HepG2 (cell line): Measurements from ENCODE around the gene AGTPBP1. TPM values are rescaled to one million over a fixed set of nuclear protein-coding genes. Genes with fewer than 3 reads are reported as not detected.

ENCODE experiments used
- ATAC-seq: fragments of 200-7000 bp; cut with Tn5 transposase; 3 replicates; pipeline ENCODE4 v1.9.1; 2020; ENCODE audit warnings: mild to moderate bottlenecking, moderate library complexity
- BruUV-seq: library from RNA; stranded (reverse); fragments of 400-500 nt; replicated peaks from 2 replicates; lab custom pipeline; 2021; lab: Mats Ljungman, UMichigan
- CTCF ChIA-PET: fragments of 300-600 bp; formaldehyde crosslinking; extraction: SDS; loops from one replicate; lab custom pipeline; 2021; ENCODE audit warnings: low total read pairs, inconsistent platforms, low intra/inter-chr PET ratio; lab: Yijun Ruan, JAX
- POLR2A ChIA-PET: fragments of 350-600 bp; sonication (Branson Sonifier 250); formaldehyde crosslinking; loops from one replicate; lab custom pipeline; 2020; ENCODE audit warnings: antibody characterized with exemption, inconsistent platforms; lab: Yijun Ruan, JAX
- DNase-seq: peaks from one replicate; pipeline ENCODE4 v3.0.0-alpha.2; 2015; ENCODE audit warnings: low spot score
- FAIRE-seq: peaks from 3 replicates; lab custom pipeline; 2011; peaks lifted over from hg19 to GRCh38; lab: Jason Lieb, UNC
- H2AFZ ChIP-seq: one replicate; pipeline ENCODE4 v1.6.1; 2011; ENCODE audit warnings: low read length, inconsistent platforms
- H3K27ac ChIP-seq: fragments of 300-600 bp; 3 replicates; pipeline ENCODE4 v1.8.0; 2011; ENCODE audit warnings: mixed run types, mild to moderate bottlenecking, mixed read lengths, low read length, inconsistent platforms; ENCODE audit not compliant: insufficient read depth; ENCODE audit errors: extremely low read length
- H3K27me3 ChIP-seq, 2 experiments: fragments of 200-600 bp in 1 of 2; 2 replicates in 1 of 2; 3 replicates in 1 of 2; pipeline versions ENCODE4 v1.6.0 to v1.8.0; 2011; ENCODE audit warnings: low read length in 2 of 2, mild to moderate bottlenecking in 2 of 2, moderate library complexity in 2 of 2, inconsistent platforms in 1 of 2; ENCODE audit not compliant: insufficient read depth in 2 of 2, control insufficient read depth in 1 of 2
- H3K36me3 ChIP-seq, 2 experiments: fragments of 200-600 bp in 1 of 2; replicated peaks in 1 of 2; 2 replicates in 1 of 2; 3 replicates in 1 of 2; pipeline versions ENCODE4 v1.5.1 to v1.8.0; 2011; ENCODE audit warnings: low read length in 2 of 2, inconsistent platforms in 1 of 2; ENCODE audit not compliant: insufficient read depth in 2 of 2, control insufficient read depth in 1 of 2
- H3K4me1 ChIP-seq: 2 replicates; pipeline ENCODE4 v1.5.1; 2012; ENCODE audit warnings: low read length, inconsistent platforms; ENCODE audit not compliant: insufficient read depth
- H3K4me2 ChIP-seq: 2 replicates; pipeline ENCODE4 v1.6.0; 2011; ENCODE audit warnings: low read depth, low read length, inconsistent platforms
- H3K4me3 ChIP-seq, 3 experiments: fragments of 200-600 bp in 1 of 3; sonication (generic), shearing (Covaris generic) in 1 of 3; replicated peaks in 1 of 3; 2 replicates each; pipeline ENCODE4 v1.5.1; 2011 to 2016; ENCODE audit warnings: low read length in 3 of 3, inconsistent platforms in 2 of 3, low read depth in 2 of 3, mild to moderate bottlenecking in 2 of 3, control low read depth in 1 of 3, mixed read lengths in 1 of 3; ENCODE audit not compliant: insufficient read depth in 1 of 3
- H3K79me2 ChIP-seq: one replicate; pipeline ENCODE4 v1.6.1; 2011; ENCODE audit warnings: low read length, inconsistent platforms; ENCODE audit not compliant: insufficient read depth
- H3K9ac ChIP-seq: 2 replicates; pipeline ENCODE4 v1.6.0; 2011; ENCODE audit warnings: mild to moderate bottlenecking, low read depth, low read length, inconsistent platforms; ENCODE audit not compliant: insufficient read depth
- H3K9me3 ChIP-seq: 2 replicates; pipeline ENCODE4 v1.5.1; 2012; ENCODE audit warnings: mild to moderate bottlenecking, low read length
- H4K20me1 ChIP-seq: 2 replicates; pipeline ENCODE4 v1.6.0; 2011; ENCODE audit warnings: inconsistent platforms, mild to moderate bottlenecking, low read length, moderate library complexity; ENCODE audit not compliant: insufficient read depth
- SOX6 ChIP-seq, 2 experiments: fragments of 450-650 bp in 1 of 2; sonication (generic) in 1 of 2; formaldehyde crosslinking in 1 of 2; IDR thresholded peaks; 2 replicates each; pipeline versions ENCODE4 v1.4.0 to v1.6.1; 2017 to 2020; ENCODE audit warnings: antibody characterized with exemption in 1 of 2, mild to moderate bottlenecking in 1 of 2, missing genetic modification reagents in 1 of 2
- STAG1 ChIP-seq: sonication (generic); formaldehyde crosslinking; IDR thresholded peaks from 2 replicates; pipeline ENCODE4 v1.4.0; 2020; ENCODE audit warnings: missing genetic modification reagents
- TAF1 ChIP-seq: sonication (generic); formaldehyde crosslinking; IDR thresholded peaks from 2 replicates; pipeline ENCODE4 v1.4.0; 2020; ENCODE audit warnings: missing genetic modification reagents
- ZNF256 ChIP-seq: sonication (generic); formaldehyde crosslinking; conservative IDR thresholded peaks from 2 replicates; pipeline ENCODE4 v1.4.0; 2020; ENCODE audit warnings: missing genetic modification reagents
- ZNF883 ChIP-seq: sonication (generic); formaldehyde crosslinking; IDR thresholded peaks from 2 replicates; pipeline ENCODE4 v1.5.1; 2020; ENCODE audit warnings: mild to moderate bottlenecking, missing genetic modification reagents; ENCODE audit errors: not compliant biosample characterization
- WGBS: methylation state at CpG from one replicate; pipeline ENCODE4 v1.1.6; 2017; ENCODE audit warnings: low lambda C conversion rate; 5-methylcytosine and 5-hydroxymethylcytosine counted together
- in situ Hi-C: cut with HindIII; loops from 2 replicates; pipeline ENCODE4 v1.10.0; 2017; ENCODE audit warnings: low pct_unique_long_range_greater_than_20kb; ENCODE audit not compliant: extremely low pct_ligation_motif_present
- intact Hi-C: fragments of 100-400 bp; cut with micrococcal nuclease; formaldehyde crosslinking; loops from one replicate; pipeline ENCODE4 v1.10.0; 2022; ENCODE audit not compliant: unreplicated experiment
- polyA plus RNA-seq, 8 experiments: library from polyadenylated mRNA; depleted of rRNA in 3 of 8; stranded (reverse) in 7 of 8; unstranded in 1 of 8; fragments of >200 nt; fragmentation: Illumina TruSeq in 4 of 8; extraction: Trizol in 4 of 8; gene quantifications; 2 replicates each; pipeline versions ENCODE4 v1.2.1 to v1.2.3, GENCODE V29; 2011 to 2016; ENCODE audit warnings: low read depth in 4 of 8, missing spikeins in 1 of 8, mixed read lengths in 1 of 8; ENCODE audit not compliant: insufficient read depth in 1 of 8
- total RNA-seq, 5 experiments: library from RNA; depleted of rRNA; stranded (reverse); fragments of >200 nt; fragmentation: Illumina TruSeq; extraction: Trizol; gene quantifications; 2 replicates each; pipeline ENCODE4 v1.2.3, GENCODE V29; 2016; ENCODE audit warnings: low read depth in 1 of 5
- TF ChIP-seq, protein P1 (sequence below): sonication (generic); formaldehyde crosslinking; IDR thresholded peaks from 2 replicates; pipeline ENCODE4 v1.5.0; 2020; ENCODE audit warnings: mild to moderate bottlenecking, missing genetic modification reagents, moderate library complexity
- TF ChIP-seq, protein P2 (sequence below): sonication (generic); formaldehyde crosslinking; IDR thresholded peaks from 2 replicates; pipeline ENCODE4 v1.8.0; 2022; ENCODE audit warnings: mild to moderate bottlenecking, missing genetic modification reagents, borderline replicate concordance

AGTPBP1 gene
- total and polyA plus RNA-seq, 2 of the 13 experiments (the other 11 are each of a cell fraction or from before 2014, with no cell fraction given), result 9.7 to 22.3 TPM

GRCh38 chr9:85510830-85511504, 230.8 kb downstream of the AGTPBP1 start:
- Histone ChIP-seq H4K20me1 (no peaks in the 10 kb centered on the region; the same call in 1 of the 2 replicates), H3K4me3 (no peak overlapping the region), H3K9ac (no peak overlapping the region), H2AFZ (no peak overlapping the region), H3K4me1 (no peaks in the 10 kb centered on the region), H3K79me2 (no peaks in the 10 kb centered on the region), H3K27ac (no peak overlapping the region), H3K9me3 (no peaks in the 10 kb centered on the region), H3K36me3 (no peaks in the 10 kb centered on the region), H3K4me2 (no peak overlapping the region), H3K27me3 (peaks cover 2 to 17% of the 10 kb centered on the region in 2 experiments; a peak in 2 of 5 replicates)
- intact Hi-C loops (no loop called here), in situ Hi-C loops (no loop called here)
- no TSS peak for BruUV-seq
- TF ChIP-seq ZNF883 (CRISPR knock-in tag), result no peak
- no peak for TF ChIP-seq SOX6 (IDR thresholded peaks at IDR 0.05)
- no peak for TF ChIP-seq SOX6 (CRISPR knock-in tag; IDR thresholded peaks at IDR 0.05)
- WGBS, result 16% methylated on average over 6 of the region's 6 CpGs
- DNase-seq, result no peak
- no peak for FAIRE-seq
- ChIA-PET CTCF (no interaction called here), POLR2A (no interaction called here)
- ATAC-seq, result no peak

DNA sequence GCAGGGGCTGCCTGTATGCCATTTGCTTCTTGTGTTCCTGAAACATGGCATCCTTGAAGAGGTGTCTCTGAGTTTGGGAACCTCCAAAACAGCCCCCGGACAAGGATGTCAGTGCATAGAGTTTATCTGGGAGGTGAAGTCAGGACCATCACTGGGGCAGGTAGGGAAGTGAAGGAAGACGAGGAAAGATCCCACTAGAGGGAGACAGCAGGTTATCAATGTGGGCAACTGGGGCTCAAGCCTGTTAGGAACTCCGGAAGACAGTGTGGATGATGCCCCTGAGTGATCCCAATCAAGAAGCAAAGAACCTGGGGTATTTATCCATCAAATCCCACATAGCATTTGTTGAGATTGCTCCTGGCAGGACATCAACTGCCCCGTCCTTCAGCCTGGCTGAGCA, 233.1 kb downstream of the AGTPBP1 start:
- DNase-seq, result peak; percentile 9
- TF ChIP-seq, protein P1, sequence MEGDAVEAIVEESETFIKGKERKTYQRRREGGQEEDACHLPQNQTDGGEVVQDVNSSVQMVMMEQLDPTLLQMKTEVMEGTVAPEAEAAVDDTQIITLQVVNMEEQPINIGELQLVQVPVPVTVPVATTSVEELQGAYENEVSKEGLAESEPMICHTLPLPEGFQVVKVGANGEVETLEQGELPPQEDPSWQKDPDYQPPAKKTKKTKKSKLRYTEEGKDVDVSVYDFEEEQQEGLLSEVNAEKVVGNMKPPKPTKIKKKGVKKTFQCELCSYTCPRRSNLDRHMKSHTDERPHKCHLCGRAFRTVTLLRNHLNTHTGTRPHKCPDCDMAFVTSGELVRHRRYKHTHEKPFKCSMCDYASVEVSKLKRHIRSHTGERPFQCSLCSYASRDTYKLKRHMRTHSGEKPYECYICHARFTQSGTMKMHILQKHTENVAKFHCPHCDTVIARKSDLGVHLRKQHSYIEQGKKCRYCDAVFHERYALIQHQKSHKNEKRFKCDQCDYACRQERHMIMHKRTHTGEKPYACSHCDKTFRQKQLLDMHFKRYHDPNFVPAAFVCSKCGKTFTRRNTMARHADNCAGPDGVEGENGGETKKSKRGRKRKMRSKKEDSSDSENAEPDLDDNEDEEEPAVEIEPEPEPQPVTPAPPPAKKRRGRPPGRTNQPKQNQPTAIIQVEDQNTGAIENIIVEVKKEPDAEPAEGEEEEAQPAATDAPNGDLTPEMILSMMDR (CRISPR knock-in tag), result peak; percentile 30; the same call in 1 of the 2 replicates
- TF ChIP-seq STAG1 (CRISPR knock-in tag), result peak; percentile 36
- TF ChIP-seq TAF1 (CRISPR knock-in tag), result no peak
- TF ChIP-seq ZNF256 (CRISPR knock-in tag), result no peak
- TF ChIP-seq, protein P2, sequence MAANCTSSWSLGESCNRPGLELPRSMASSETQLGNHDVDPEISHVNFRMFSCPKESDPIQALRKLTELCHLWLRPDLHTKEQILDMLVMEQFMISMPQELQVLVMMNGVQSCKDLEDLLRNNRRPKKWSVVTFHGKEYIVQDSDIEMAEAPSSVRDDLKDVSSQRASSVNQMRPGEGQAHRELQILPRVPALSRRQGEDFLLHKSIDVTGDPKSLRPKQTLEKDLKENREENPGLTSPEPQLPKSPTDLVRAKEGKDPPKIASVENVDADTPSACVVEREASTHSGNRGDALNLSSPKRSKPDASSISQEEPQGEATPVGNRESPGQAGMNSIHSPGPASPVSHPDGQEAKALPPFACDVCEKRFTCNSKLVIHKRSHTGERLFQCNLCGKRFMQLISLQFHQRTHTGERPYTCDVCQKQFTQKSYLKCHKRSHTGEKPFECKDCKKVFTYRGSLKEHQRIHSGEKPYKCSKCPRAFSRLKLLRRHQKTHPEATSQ (CRISPR knock-in tag), result no peak
- TF ChIP-seq, all 625 proteins: peak for 2
- no peak overlapping the region for H3K9ac ChIP-seq
- no peaks in the 10 kb centered on the region for H3K79me2 ChIP-seq
- H3K4me2 ChIP-seq, result no peak overlapping the region
- H3K27ac ChIP-seq, result no peak overlapping the region
- H4K20me1 ChIP-seq, result no peaks in the 10 kb centered on the region
- in situ Hi-C loops (no loop called here), intact Hi-C loops (loop anchor here (2.0 kb wide), 1 partner anchor 102 kb away; no protein-coding TSS in a partner anchor)
- H2AFZ ChIP-seq, result no peak overlapping the region
- H3K36me3 ChIP-seq, result no peaks in the 10 kb centered on the region
- 1% methylated on average over 4 of the region's 4 CpGs for WGBS
- H3K4me1 ChIP-seq, result no peaks in the 10 kb centered on the region
- BruUV-seq, result no TSS peak
- FAIRE-seq, result no peak
- POLR2A ChIA-PET, result no interaction called here
- H3K4me3 ChIP-seq, result no peak overlapping the region
- peak; percentile 57; the same call in 2 of the 3 replicates for ATAC-seq
- peaks cover 2 to 17% of the 10 kb centered on the region in 2 experiments; a peak in 2 of 5 replicates for H3K27me3 ChIP-seq
- H3K9me3 ChIP-seq, result no peaks in the 10 kb centered on the region
- CTCF ChIA-PET, result no interaction called here
